OCI-LY1 (cell line): Measurements from ENCODE around the gene PID1.

Source experiments
- CTCF ChIP-seq: fragments of 200-600 bp; sonication (generic), shearing (Covaris generic); IDR thresholded peaks from 2 replicates; pipeline ENCODE4 v1.5.1; 2017; ENCODE audit warnings: mild to moderate bottlenecking, antibody characterized with exemption, low read length, moderate library complexity, mixed read lengths
- EZH2 ChIP-seq: fragments of 200-600 bp; sonication (generic), shearing (Covaris generic); IDR thresholded peaks from 2 replicates; pipeline ENCODE4 v1.8.0; 2017; ENCODE audit warnings: borderline replicate concordance, mixed run types, mild to moderate bottlenecking, antibody characterized with exemption, low read length, moderate library complexity, mixed read lengths

DNA sequence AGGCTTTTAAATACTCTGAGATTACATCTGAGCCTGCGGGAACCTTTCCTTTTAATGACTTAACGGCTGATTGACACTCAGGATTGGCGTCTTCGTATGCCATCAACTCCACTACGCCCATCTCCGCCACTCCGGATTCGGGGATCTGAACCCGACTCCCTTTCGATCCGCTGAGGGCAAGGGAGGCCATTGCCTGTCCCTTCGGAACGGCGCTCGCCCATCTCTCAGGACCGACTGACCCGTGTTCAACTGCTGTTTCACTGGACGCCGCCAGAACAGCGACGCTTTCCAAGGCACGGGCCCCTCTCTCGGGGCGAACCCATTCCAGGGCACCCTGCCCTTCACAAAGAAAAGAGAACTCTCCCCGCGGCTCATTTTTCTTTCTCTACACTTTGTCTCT lies 90.4 kb downstream of the PID1 start:
- TF ChIP-seq CTCF (no peak), EZH2 (no peak)
